OCI-LY7 (cell line): ENCODE results near the gene NINJ2. TPM values are rescaled to one million over a fixed set of nuclear protein-coding genes. Genes with fewer than 3 reads are reported as not detected.

Experiments
- BruUV-seq: library from RNA; stranded (reverse); fragments of 400-500 nt; replicated peaks from 2 replicates; lab custom pipeline; 2021; lab: Mats Ljungman, UMichigan
- CTCF ChIA-PET: fragments of 300-600 bp; sonication (Branson Sonifier 250); formaldehyde crosslinking; loops from one replicate; lab custom pipeline; 2022; ENCODE audit warnings: antibody characterized with exemption; ENCODE audit not compliant: unreplicated experiment; lab: Charles Lee
- POLR2A ChIA-PET: fragments of 300-600 bp; sonication (Branson Sonifier 250); formaldehyde crosslinking; loops from one replicate; lab custom pipeline; 2022; ENCODE audit warnings: antibody characterized with exemption; lab: Charles Lee
- DNase-seq: peaks from one replicate; pipeline ENCODE4 v3.0.0-alpha.2; 2015; ENCODE audit warnings: low spot score
- H2AFZ ChIP-seq: fragments of 200-600 bp; sonication (generic), shearing (Covaris generic); 2 replicates; pipeline ENCODE4 v1.6.1; 2014; ENCODE audit warnings: mild to moderate bottlenecking, antibody characterized with exemption, low read length, moderate library complexity
- H3K27ac ChIP-seq: fragments of 200-600 bp; sonication (generic); 2 replicates; pipeline ENCODE4 v1.5.1; 2014; ENCODE audit warnings: mixed run types, low read depth, mild to moderate bottlenecking, moderate library complexity, low read length, inconsistent platforms; ENCODE audit not compliant: poor library complexity, severe bottlenecking
- H3K36me3 ChIP-seq: fragments of 200-600 bp; sonication (generic); 2 replicates; pipeline ENCODE4 v1.6.1; 2014; ENCODE audit warnings: mild to moderate bottlenecking, antibody characterized with exemption, low read length, moderate library complexity, mixed read lengths; ENCODE audit not compliant: insufficient read depth
- H3K4me1 ChIP-seq: fragments of 200-600 bp; sonication (generic); 2 replicates; pipeline ENCODE4 v1.5.1; 2014; ENCODE audit warnings: mild to moderate bottlenecking, low read length; ENCODE audit not compliant: insufficient read depth, poor library complexity, severe bottlenecking
- H3K4me2 ChIP-seq: fragments of 200-600 bp; sonication (generic); 2 replicates; pipeline ENCODE4 v1.6.1; 2014; ENCODE audit warnings: mild to moderate bottlenecking, low read length
- H3K4me3 ChIP-seq: fragments of 200-600 bp; sonication (generic); 2 replicates; pipeline ENCODE4 v1.5.1; 2014; ENCODE audit warnings: mild to moderate bottlenecking, low read depth, low read length; ENCODE audit not compliant: poor library complexity, severe bottlenecking
- H3K79me2 ChIP-seq: fragments of 200-600 bp; sonication (generic); 2 replicates; pipeline ENCODE4 v1.6.1; 2016; ENCODE audit warnings: low read depth, mild to moderate bottlenecking, low read length, moderate library complexity, mixed read lengths; ENCODE audit not compliant: insufficient read depth
- H3K9me2 ChIP-seq: fragments of 200-600 bp; sonication (generic); 2 replicates; pipeline ENCODE4 v1.6.1; 2016; ENCODE audit warnings: mild to moderate bottlenecking, low read length, mixed read lengths; ENCODE audit not compliant: insufficient read depth
- H3K9me3 ChIP-seq: fragments of 200-600 bp; sonication (generic); 2 replicates; pipeline ENCODE4 v1.6.1; 2014; ENCODE audit warnings: mild to moderate bottlenecking, mixed run types, low read length, mixed read lengths
- H4K20me1 ChIP-seq: fragments of 200-600 bp; sonication (generic); 2 replicates; pipeline ENCODE4 v1.6.1; 2014; ENCODE audit warnings: mild to moderate bottlenecking, antibody characterized with exemption, low read length, moderate library complexity, mixed read lengths; ENCODE audit not compliant: insufficient read depth
- EZH2phosphoT487 ChIP-seq: fragments of 200-600 bp; sonication (generic); IDR thresholded peaks from 2 replicates; pipeline ENCODE4 v1.6.1; 2018; ENCODE audit warnings: low read depth, borderline replicate concordance, mild to moderate bottlenecking, mixed run types, antibody characterized with exemption, low read length, moderate library complexity, mixed read lengths
- intact Hi-C: fragments of 100-400 bp; cut with micrococcal nuclease; formaldehyde crosslinking; loops from one replicate; pipeline ENCODE4 v1.10.0; 2022; ENCODE audit not compliant: unreplicated experiment
- total RNA-seq, 2 experiments: library from RNA; depleted of rRNA in 1 of 2; stranded (reverse); fragments of >200 nt in 1 of 2; shearing (Covaris generic) in 1 of 2; gene quantifications; 2 replicates each; pipeline ENCODE4 v1.2.3, GENCODE V29; 2014 to 2022
- TF ChIP-seq, protein P1 (sequence below): fragments of 200-600 bp; sonication (generic); conservative IDR thresholded peaks from 2 replicates; pipeline ENCODE4 v1.5.1; 2014; ENCODE audit warnings: mild to moderate bottlenecking, antibody characterized with exemption, low read length, moderate library complexity, mixed read lengths

NINJ2 gene
- total RNA-seq, 2 experiments from 2014 or later, result 0.79 to 4.4 TPM

DNA sequence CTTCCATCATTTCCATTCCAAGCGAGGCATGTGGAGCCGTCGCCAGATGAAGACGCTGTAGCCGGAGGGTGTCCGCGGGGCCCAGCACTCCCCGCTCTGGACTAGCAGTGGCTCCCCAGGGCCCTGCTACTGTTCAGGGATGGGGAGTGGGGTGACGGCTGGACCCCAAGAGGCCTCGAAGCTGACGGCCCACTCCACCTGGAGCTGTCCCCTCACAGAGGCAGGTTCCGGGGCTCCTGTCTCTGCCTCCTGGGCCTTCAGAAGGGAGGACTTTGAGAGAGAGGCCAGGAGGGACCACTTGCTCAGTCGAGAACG, 101.9 kb downstream of the NINJ2 start:
- POLR2A ChIA-PET, result no interaction called here
- intact Hi-C loops, result no loop called here
- no peak overlapping the region for H3K27ac ChIP-seq
- TF ChIP-seq, protein P1, sequence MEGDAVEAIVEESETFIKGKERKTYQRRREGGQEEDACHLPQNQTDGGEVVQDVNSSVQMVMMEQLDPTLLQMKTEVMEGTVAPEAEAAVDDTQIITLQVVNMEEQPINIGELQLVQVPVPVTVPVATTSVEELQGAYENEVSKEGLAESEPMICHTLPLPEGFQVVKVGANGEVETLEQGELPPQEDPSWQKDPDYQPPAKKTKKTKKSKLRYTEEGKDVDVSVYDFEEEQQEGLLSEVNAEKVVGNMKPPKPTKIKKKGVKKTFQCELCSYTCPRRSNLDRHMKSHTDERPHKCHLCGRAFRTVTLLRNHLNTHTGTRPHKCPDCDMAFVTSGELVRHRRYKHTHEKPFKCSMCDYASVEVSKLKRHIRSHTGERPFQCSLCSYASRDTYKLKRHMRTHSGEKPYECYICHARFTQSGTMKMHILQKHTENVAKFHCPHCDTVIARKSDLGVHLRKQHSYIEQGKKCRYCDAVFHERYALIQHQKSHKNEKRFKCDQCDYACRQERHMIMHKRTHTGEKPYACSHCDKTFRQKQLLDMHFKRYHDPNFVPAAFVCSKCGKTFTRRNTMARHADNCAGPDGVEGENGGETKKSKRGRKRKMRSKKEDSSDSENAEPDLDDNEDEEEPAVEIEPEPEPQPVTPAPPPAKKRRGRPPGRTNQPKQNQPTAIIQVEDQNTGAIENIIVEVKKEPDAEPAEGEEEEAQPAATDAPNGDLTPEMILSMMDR, result no peak
- no peak for TF ChIP-seq EZH2phosphoT487
- DNase-seq, result no peak
- H2AFZ ChIP-seq, result no peak overlapping the region
- CTCF ChIA-PET, result no interaction called here
- H3K9me2 ChIP-seq, result no peaks in the 10 kb centered on the region
- H3K9me3 ChIP-seq, result no peaks in the 10 kb centered on the region
- H3K4me1 ChIP-seq, result peaks cover 7% of the 10 kb centered on the region
- no peaks in the 10 kb centered on the region for H4K20me1 ChIP-seq
- H3K4me3 ChIP-seq, result no peak overlapping the region
- no peak overlapping the region for H3K4me2 ChIP-seq
- no TSS peak for BruUV-seq
- H3K36me3 ChIP-seq, result no peaks in the 10 kb centered on the region
- H3K79me2 ChIP-seq, result no peaks in the 10 kb centered on the region

DNA sequence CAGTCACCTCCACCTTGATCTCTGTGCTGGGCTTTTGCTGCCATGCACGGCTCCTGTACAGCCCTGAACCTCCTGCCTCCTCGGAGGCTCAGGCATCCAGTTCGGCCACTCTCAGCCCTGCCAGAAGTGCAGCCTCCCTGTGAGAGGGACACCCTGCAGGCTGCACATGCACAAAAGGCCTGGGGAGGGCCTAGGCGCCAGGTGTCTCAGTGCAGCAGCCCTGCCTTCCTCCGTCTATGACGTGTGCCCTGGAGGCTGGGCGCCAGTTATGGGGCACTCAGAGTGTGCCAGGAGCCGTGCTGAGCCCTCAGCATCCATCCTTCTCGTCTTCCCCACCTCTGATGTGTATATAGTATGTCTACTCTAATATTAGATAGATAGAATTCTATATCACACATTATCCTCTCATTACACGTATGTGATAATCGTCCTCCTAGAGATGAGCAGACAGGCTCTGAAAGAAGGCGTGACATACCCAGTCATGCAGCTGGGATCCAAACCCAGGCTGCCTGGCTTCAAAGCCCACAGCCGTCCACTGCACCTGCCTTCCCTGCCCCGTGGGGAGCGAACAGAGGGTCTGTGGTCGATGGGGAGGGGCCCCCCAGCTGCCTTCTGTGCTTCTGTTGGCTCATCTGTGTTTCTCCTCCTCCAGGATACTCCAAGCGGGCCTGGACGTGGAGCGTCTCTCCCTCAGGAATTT, 102.4 kb downstream of the NINJ2 start:
- no peaks in the 10 kb centered on the region for H3K79me2 ChIP-seq
- intact Hi-C loops, result no loop called here
- no peaks in the 10 kb centered on the region for H3K9me2 ChIP-seq
- TF ChIP-seq EZH2phosphoT487, result no peak
- TF ChIP-seq, protein P1, result no peak
- no peak overlapping the region for H3K4me3 ChIP-seq
- no peak overlapping the region for H2AFZ ChIP-seq
- H3K36me3 ChIP-seq, result no peaks in the 10 kb centered on the region
- peaks cover 7% of the 10 kb centered on the region for H3K4me1 ChIP-seq
- no peaks in the 10 kb centered on the region for H4K20me1 ChIP-seq
- BruUV-seq, result no TSS peak
- ChIA-PET CTCF (no interaction called here), POLR2A (no interaction called here)
- H3K4me2 ChIP-seq, result no peak overlapping the region
- H3K9me3 ChIP-seq, result no peaks in the 10 kb centered on the region
- no peak for DNase-seq
- H3K27ac ChIP-seq, result no peak overlapping the region

DNA sequence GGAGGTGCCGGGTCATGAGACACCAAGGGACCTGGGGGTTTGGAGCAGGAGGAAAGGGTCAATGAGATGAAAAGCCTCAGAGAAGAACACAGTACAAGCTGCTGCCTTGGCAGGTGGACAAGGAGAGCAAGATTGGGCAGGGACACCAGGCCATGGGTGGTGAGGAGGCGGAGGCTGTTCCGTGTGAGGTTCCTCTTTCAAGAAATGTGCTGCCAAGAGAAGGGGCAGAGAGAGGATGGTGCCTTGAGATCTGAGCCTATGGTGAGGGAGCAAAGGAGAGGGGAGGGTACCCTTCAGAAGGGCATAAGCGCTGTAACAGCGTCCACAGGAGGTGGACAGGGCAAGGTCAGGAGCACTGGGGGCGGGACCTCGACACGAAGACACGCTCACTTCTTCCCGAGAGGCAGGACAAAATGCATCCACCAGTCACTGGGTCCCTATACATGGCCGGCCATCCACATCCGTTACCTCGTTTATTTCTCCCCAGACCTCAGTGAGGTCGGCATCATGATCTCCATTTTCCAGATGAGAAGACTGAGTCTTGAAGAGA, 103.3 kb downstream of the NINJ2 start:
- POLR2A ChIA-PET, result no interaction called here
- H3K36me3 ChIP-seq, result no peaks in the 10 kb centered on the region
- no peak for DNase-seq
- no peak overlapping the region for H3K27ac ChIP-seq
- no peak overlapping the region for H2AFZ ChIP-seq
- H3K79me2 ChIP-seq, result peaks cover under 1% of the 10 kb centered on the region; the same call in 1 of the 2 replicates
- no peaks in the 10 kb centered on the region for H4K20me1 ChIP-seq
- no peaks in the 10 kb centered on the region for H3K9me3 ChIP-seq
- no TSS peak for BruUV-seq
- no peaks in the 10 kb centered on the region for H3K9me2 ChIP-seq
- no peak overlapping the region for H3K4me2 ChIP-seq
- no peak overlapping the region for H3K4me3 ChIP-seq
- intact Hi-C loops, result no loop called here
- TF ChIP-seq, protein P1, result no peak
- no peak for TF ChIP-seq EZH2phosphoT487
- CTCF ChIA-PET, result no interaction called here
- H3K4me1 ChIP-seq, result peaks cover 12% of the 10 kb centered on the region
